ENCODE measurements around the gene OGA. TPM values are rescaled to one million over a fixed set of nuclear protein-coding genes. Genes with fewer than 3 reads are reported as not detected.

Gene OGA
- total and polyA plus RNA-seq, 4 experiments from 2014 or later = 26.6 to 325 (median 178) TPM

GRCh38 chr10:101767966-101768790, 50.1 kb downstream of the OGA start:
- H3K27me3 ChIP-seq (ENCODE audit: insufficient read depth, low read length) = peaks cover 12% of the 10 kb centered on the region
- H3K9me3 ChIP-seq (ENCODE audit: control insufficient read depth in 1 of 2, low read length in 2 of 2) = no peaks in the 10 kb centered on the region
- Mint-ChIP-seq H3K4me1 (peaks cover 0 to 5% (median under 1%) of the 10 kb centered on the region in 4 donors), H3K9me3 (peaks cover 0 to 1% (median 0%) of the 10 kb centered on the region in 8 donors), H3K27me3 (peaks cover 19 to 43% of the 10 kb centered on the region in 2 donors), H3K27ac (no peak overlapping the region), H3K4me3 (no peak overlapping the region), H3K36me3 (no peaks in the 10 kb centered on the region)
- H3K27ac ChIP-seq (ENCODE audit: low read depth, low read length) = no peak overlapping the region
- H3K36me3 ChIP-seq (ENCODE audit: insufficient read depth, low read length) = no peaks in the 10 kb centered on the region
- POLR2A ChIA-PET (ENCODE audit: partially characterized antibody) = no interaction called here
- intact Hi-C loops (cut with micrococcal nuclease) = no loop called here
- CTCF ChIA-PET (ENCODE audit: partially characterized antibody) = interaction anchor here (0.9 to 6.0 kb wide), 4 partner anchors 12 to 555 kb away, joined by 3 to 23 read pairs (median 3); no protein-coding TSS in a partner anchor
- no peak overlapping the region for H3K4me3 ChIP-seq (ENCODE audit: low read length in 2 of 2)
- no peaks in the 10 kb centered on the region for H3K4me1 ChIP-seq (ENCODE audit: insufficient read depth, low read length)
- DNase-seq = no peak

DNA sequence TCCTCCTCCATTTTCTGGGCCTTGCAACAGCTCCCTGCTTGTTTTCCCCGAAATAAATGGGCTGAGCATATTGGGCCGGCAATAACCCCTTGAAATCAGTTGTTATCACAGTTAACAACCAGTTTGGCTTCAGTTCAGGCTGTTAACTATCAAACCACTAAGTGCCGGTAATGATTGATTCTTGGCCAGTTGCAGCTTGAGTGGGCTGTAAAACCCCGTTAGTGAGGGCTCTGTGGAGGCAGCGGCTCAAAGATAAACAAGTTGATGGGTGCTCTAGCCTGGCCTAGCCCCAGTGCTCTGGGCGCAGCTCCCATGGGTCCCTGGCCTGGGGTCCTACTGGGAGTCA, 50.7 kb downstream of the OGA start:
- POLR2A ChIA-PET (ENCODE audit: partially characterized antibody) = no interaction called here
- no peak overlapping the region for H3K27ac Mint-ChIP-seq

GRCh38 chr10:101766753-101767599, 51.3 kb downstream of the OGA start:
- Mint-ChIP-seq H3K4me1 (no peaks in the 10 kb centered on the region), H3K27me3 (peaks cover 14 to 36% of the 10 kb centered on the region in 2 donors), H3K9me3 (no peaks in the 10 kb centered on the region), H3K4me3 (no peak overlapping the region), H3K36me3 (no peaks in the 10 kb centered on the region), H3K27ac (no peak overlapping the region)
- Histone ChIP-seq H3K4me3 (ENCODE audit: low read length in 2 of 2) (no peak overlapping the region), H3K27ac (ENCODE audit: low read depth, low read length) (no peak overlapping the region), H3K36me3 (ENCODE audit: insufficient read depth, low read length) (no peaks in the 10 kb centered on the region), H3K9me3 (ENCODE audit: control insufficient read depth in 1 of 2, low read length in 2 of 2) (no peaks in the 10 kb centered on the region), H3K27me3 (ENCODE audit: insufficient read depth, low read length) (peaks cover 5% of the 10 kb centered on the region), H3K4me1 (ENCODE audit: insufficient read depth, low read length) (no peaks in the 10 kb centered on the region)
- ChIA-PET POLR2A (ENCODE audit: partially characterized antibody) (no interaction called here), CTCF (ENCODE audit: partially characterized antibody) (interaction anchor here (1.1 to 6.0 kb wide), 2 partner anchors 13 to 75 kb away, joined by 3 to 23 read pairs; no protein-coding TSS in a partner anchor)
- intact Hi-C loops (cut with micrococcal nuclease) = no loop called here
- DNase-seq = no peak

More for the DNA sequence above, 50.7 kb downstream of the OGA start:
- DNase-seq = no peak
- Mint-ChIP-seq H3K4me3 (no peak overlapping the region), H3K27me3 (peaks cover 17 to 38% of the 10 kb centered on the region in 2 donors), H3K36me3 (no peaks in the 10 kb centered on the region), H3K4me1 (no peaks in the 10 kb centered on the region), H3K9me3 (peaks cover 0 to 1% (median 0%) of the 10 kb centered on the region in 8 donors)
- H3K4me3 ChIP-seq (ENCODE audit: low read length in 2 of 2) = no peak overlapping the region
- no peak overlapping the region for H3K27ac ChIP-seq (ENCODE audit: low read depth, low read length)
- intact Hi-C loops (cut with micrococcal nuclease) = no loop called here
- no peaks in the 10 kb centered on the region for H3K4me1 ChIP-seq (ENCODE audit: insufficient read depth, low read length)
- no peaks in the 10 kb centered on the region for H3K36me3 ChIP-seq (ENCODE audit: insufficient read depth, low read length)
- H3K9me3 ChIP-seq (ENCODE audit: control insufficient read depth in 1 of 2, low read length in 2 of 2) = no peaks in the 10 kb centered on the region
- peaks cover 8% of the 10 kb centered on the region for H3K27me3 ChIP-seq (ENCODE audit: insufficient read depth, low read length)
- CTCF ChIA-PET (ENCODE audit: partially characterized antibody) = interaction anchor here (0.9 to 6.0 kb wide), 3 partner anchors 12 to 554 kb away, joined by 3 to 23 read pairs (median 3); no protein-coding TSS in a partner anchor

GRCh38 chr10:101766306-101766705, 51.9 kb downstream of the OGA start:
- Histone ChIP-seq H3K4me1 (ENCODE audit: insufficient read depth, low read length) (no peaks in the 10 kb centered on the region), H3K4me3 (ENCODE audit: low read length in 2 of 2) (no peak overlapping the region), H3K27ac (ENCODE audit: low read depth, low read length) (no peak overlapping the region), H3K27me3 (ENCODE audit: insufficient read depth, low read length) (peaks cover 5% of the 10 kb centered on the region), H3K36me3 (ENCODE audit: insufficient read depth, low read length) (no peaks in the 10 kb centered on the region), H3K9me3 (ENCODE audit: control insufficient read depth in 1 of 2, low read length in 2 of 2) (no peaks in the 10 kb centered on the region)
- ChIA-PET POLR2A (ENCODE audit: partially characterized antibody) (no interaction called here), CTCF (ENCODE audit: partially characterized antibody) (interaction anchor here (6.0 kb wide), 1 partner anchor 14 kb away, joined by 23 read pairs; no protein-coding TSS in a partner anchor)
- no peaks in the 10 kb centered on the region for H3K4me1 Mint-ChIP-seq
- H3K4me3 Mint-ChIP-seq = no peak overlapping the region
- H3K36me3 Mint-ChIP-seq = no peaks in the 10 kb centered on the region
- no peak for DNase-seq
- H3K27ac Mint-ChIP-seq = no peak overlapping the region
- peaks cover 9 to 32% of the 10 kb centered on the region in 2 donors for H3K27me3 Mint-ChIP-seq
- intact Hi-C loops (cut with micrococcal nuclease) = no loop called here
- H3K9me3 Mint-ChIP-seq = no peaks in the 10 kb centered on the region

DNA sequence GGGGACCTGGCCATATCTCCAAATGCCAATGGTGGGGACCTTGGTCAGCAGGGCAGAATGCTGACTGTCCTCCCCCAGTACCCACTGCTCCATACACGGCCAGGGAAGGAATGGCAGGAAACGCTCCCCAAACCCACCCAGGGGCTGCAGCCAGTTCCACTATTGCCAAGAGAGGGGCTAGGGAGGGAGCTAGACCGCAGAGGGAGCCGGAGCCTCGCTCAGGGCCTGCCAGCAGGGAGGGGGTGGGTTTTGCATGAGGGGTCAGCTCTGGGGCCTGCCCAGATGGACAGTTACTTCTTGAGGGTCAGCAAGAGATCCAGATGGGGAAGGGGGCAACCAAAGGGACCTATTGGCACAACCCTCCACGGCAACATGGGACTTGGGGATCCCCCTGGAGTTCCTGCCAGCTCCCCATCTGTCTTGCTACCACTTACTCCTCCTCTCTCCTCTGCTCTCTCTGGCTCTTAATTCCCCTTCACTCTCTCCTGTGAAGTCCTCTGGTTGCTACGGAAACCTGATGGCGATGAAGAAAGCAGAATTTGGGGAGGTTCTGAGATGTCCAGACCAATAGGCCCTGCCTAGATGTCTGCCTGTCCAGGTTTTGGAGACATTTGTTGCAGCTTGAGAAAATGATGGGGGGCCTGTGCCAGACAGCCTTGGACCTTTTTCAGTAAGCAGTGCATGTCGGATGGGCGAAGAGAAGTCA, 55.0 kb downstream of the OGA start:
- H3K27ac ChIP-seq (ENCODE audit: low read depth, low read length) = no peak overlapping the region
- ChIA-PET POLR2A (ENCODE audit: partially characterized antibody) (no interaction called here), CTCF (ENCODE audit: partially characterized antibody) (no interaction called here)
- H3K36me3 ChIP-seq (ENCODE audit: insufficient read depth, low read length) = no peaks in the 10 kb centered on the region
- H3K4me3 Mint-ChIP-seq = no peak overlapping the region
- no peak for DNase-seq
- no peaks in the 10 kb centered on the region for H3K4me1 ChIP-seq (ENCODE audit: insufficient read depth, low read length)
- H3K27me3 Mint-ChIP-seq = peaks cover 5 to 24% of the 10 kb centered on the region in 2 donors
- no peaks in the 10 kb centered on the region for H3K27me3 ChIP-seq (ENCODE audit: insufficient read depth, low read length)
- H3K9me3 ChIP-seq (ENCODE audit: control insufficient read depth in 1 of 2, low read length in 2 of 2) = no peaks in the 10 kb centered on the region
- intact Hi-C loops (cut with micrococcal nuclease) = no loop called here
- no peaks in the 10 kb centered on the region for H3K36me3 Mint-ChIP-seq
- no peaks in the 10 kb centered on the region for H3K4me1 Mint-ChIP-seq
- no peaks in the 10 kb centered on the region for H3K9me3 Mint-ChIP-seq
- no peak overlapping the region for H3K27ac Mint-ChIP-seq
- H3K4me3 ChIP-seq (ENCODE audit: low read length in 2 of 2) = no peak overlapping the region

- intact Hi-C loops (cut with micrococcal nuclease) = no loop called here
- no peaks in the 10 kb centered on the region for H3K4me1 Mint-ChIP-seq
- H3K4me1 ChIP-seq (ENCODE audit: insufficient read depth, low read length) = no peaks in the 10 kb centered on the region
- H3K9me3 ChIP-seq (ENCODE audit: control insufficient read depth in 1 of 2, low read length in 2 of 2) = no peaks in the 10 kb centered on the region
- no peak overlapping the region for H3K4me3 Mint-ChIP-seq
- peaks cover 3 to 24% of the 10 kb centered on the region in 2 donors for H3K27me3 Mint-ChIP-seq
- H3K36me3 Mint-ChIP-seq = no peaks in the 10 kb centered on the region
- H3K27ac ChIP-seq (ENCODE audit: low read depth, low read length) = no peak overlapping the region
- no peaks in the 10 kb centered on the region for H3K36me3 ChIP-seq (ENCODE audit: insufficient read depth, low read length)
- POLR2A ChIA-PET (ENCODE audit: partially characterized antibody) = no interaction called here
- CTCF ChIA-PET (ENCODE audit: partially characterized antibody) = no interaction called here
- no peaks in the 10 kb centered on the region for H3K9me3 Mint-ChIP-seq
- no peaks in the 10 kb centered on the region for H3K27me3 ChIP-seq (ENCODE audit: insufficient read depth, low read length)
- H3K27ac Mint-ChIP-seq = peak overlapping the region in 1 of 7 donors; percentile 47
- DNase-seq = no peak
- H3K4me3 ChIP-seq (ENCODE audit: low read length in 2 of 2) = no peak overlapping the region
Measured at GRCh38 chr10:101762736-101763135, 55.5 kb downstream of the OGA start.

GRCh38 chr10:101761226-101761625, 57.0 kb downstream of the OGA start:
- no peak overlapping the region for H3K4me3 ChIP-seq (ENCODE audit: low read length in 2 of 2)
- ChIA-PET POLR2A (ENCODE audit: partially characterized antibody) (no interaction called here), CTCF (ENCODE audit: partially characterized antibody) (no interaction called here)
- no peak overlapping the region for H3K4me3 Mint-ChIP-seq
- no peaks in the 10 kb centered on the region for H3K4me1 ChIP-seq (ENCODE audit: insufficient read depth, low read length)
- H3K27me3 Mint-ChIP-seq = peaks cover 2 to 18% of the 10 kb centered on the region in 2 donors
- H3K27ac Mint-ChIP-seq = no peak overlapping the region
- H3K9me3 Mint-ChIP-seq = no peaks in the 10 kb centered on the region
- no peaks in the 10 kb centered on the region for H3K36me3 Mint-ChIP-seq
- DNase-seq = no peak
- intact Hi-C loops (cut with micrococcal nuclease) = no loop called here
- no peak overlapping the region for H3K27ac ChIP-seq (ENCODE audit: low read depth, low read length)
- H3K9me3 ChIP-seq (ENCODE audit: control insufficient read depth in 1 of 2, low read length in 2 of 2) = no peaks in the 10 kb centered on the region
- H3K4me1 Mint-ChIP-seq = no peaks in the 10 kb centered on the region
- no peaks in the 10 kb centered on the region for H3K36me3 ChIP-seq (ENCODE audit: insufficient read depth, low read length)
- no peaks in the 10 kb centered on the region for H3K27me3 ChIP-seq (ENCODE audit: insufficient read depth, low read length)
